Panc1 (cell line): ENCODE results near the gene VSIR. TPM values are rescaled to one million over a fixed set of nuclear protein-coding genes. Genes with fewer than 3 reads are reported as not detected.

Experiments used
- ATAC-seq: fragments of 200-7000 bp; cut with Tn5 transposase; 2 replicates; pipeline ENCODE4 v1.9.1; 2020; ENCODE audit warnings: mild to moderate bottlenecking, moderate library complexity
- BruUV-seq: library from RNA; stranded (reverse); fragments of 400-500 nt; replicated peaks from 2 replicates; lab custom pipeline; 2021; lab: Mats Ljungman, UMichigan
- CTCF ChIA-PET: fragments of 300-600 bp; sonication (Branson Sonifier 250); formaldehyde crosslinking; loops from one replicate; lab custom pipeline; 2022; ENCODE audit warnings: antibody characterized with exemption; lab: Charles Lee
- POLR2A ChIA-PET: fragments of 300-600 bp; sonication (Branson Sonifier 250); formaldehyde crosslinking; loops from one replicate; lab custom pipeline; 2022; ENCODE audit warnings: antibody characterized with exemption; lab: Charles Lee
- DNase-seq: peaks from one replicate; pipeline ENCODE4 v3.0.0-alpha.2; 2010; ENCODE audit warnings: low read depth, low spot score
- H3K27ac ChIP-seq: 2 replicates; pipeline ENCODE4 v1.5.1; 2011; ENCODE audit warnings: mild to moderate bottlenecking, low read length, inconsistent platforms
- H3K27me3 ChIP-seq: fragments of 200-500 bp; sonication (Bioruptor generic); 2 replicates; pipeline ENCODE4 v1.6.0; 2014; ENCODE audit warnings: low read length, inconsistent platforms; ENCODE audit not compliant: control insufficient read depth, insufficient read depth
- H3K36me3 ChIP-seq: fragments of 200-500 bp; sonication (Bioruptor generic); 2 replicates; pipeline ENCODE4 v1.5.1; 2014; ENCODE audit warnings: inconsistent platforms, mild to moderate bottlenecking, low read length, moderate library complexity; ENCODE audit not compliant: control insufficient read depth, insufficient read depth
- H3K4me1 ChIP-seq: 2 replicates; pipeline ENCODE4 v1.5.1; 2011; ENCODE audit warnings: inconsistent platforms, mild to moderate bottlenecking, low read length, moderate library complexity; ENCODE audit not compliant: control insufficient read depth, insufficient read depth
- H3K4me3 ChIP-seq, 2 experiments: 2 replicates each; pipeline ENCODE4 v1.5.1; 2011 to 2012; ENCODE audit warnings: low read depth in 2 of 2, low read length in 2 of 2, mild to moderate bottlenecking in 2 of 2, inconsistent platforms in 1 of 2, moderate library complexity in 1 of 2
- H3K9me3 ChIP-seq: fragments of 200-500 bp; sonication (Bioruptor generic); 2 replicates; pipeline ENCODE4 v1.5.1; 2014; ENCODE audit warnings: low read depth, mild to moderate bottlenecking, inconsistent platforms, low read length, moderate library complexity; ENCODE audit not compliant: control insufficient read depth, insufficient read depth
- CTCF ChIP-seq: fragments of 450-650 bp; IDR thresholded peaks from 2 replicates; pipeline ENCODE4 v1.5.1; 2017; ENCODE audit warnings: mild to moderate bottlenecking
- POLR2AphosphoS5 ChIP-seq: IDR thresholded peaks from 2 replicates; pipeline ENCODE4 v1.6.1; 2012; ENCODE audit warnings: mild to moderate bottlenecking, low read depth, low read length, moderate library complexity
- REST ChIP-seq, 2 experiments: IDR thresholded peaks; 2 replicates each; pipeline ENCODE4 v1.6.1; 2011 to 2012; ENCODE audit warnings: low read depth in 2 of 2, control low read depth in 1 of 2, low read length in 1 of 2, mild to moderate bottlenecking in 1 of 2, moderate library complexity in 1 of 2; ENCODE audit not compliant: insufficient read depth in 1 of 2
- SIN3A ChIP-seq: IDR thresholded peaks from 2 replicates; pipeline ENCODE4 v1.6.1; 2012; ENCODE audit warnings: low read depth, mild to moderate bottlenecking, low read length, moderate library complexity, borderline replicate concordance; ENCODE audit not compliant: insufficient read depth
- TCF7L2 ChIP-seq: IDR thresholded peaks from 2 replicates; pipeline ENCODE4 v1.6.1; 2011; ENCODE audit warnings: mild to moderate bottlenecking, low read depth, low read length, inconsistent platforms
- in situ Hi-C: cut with HindIII; loops from 2 replicates; pipeline ENCODE4 v1.10.0; 2016; ENCODE audit warnings: low sequenced_read_pairs, low pct_unique_long_range_greater_than_20kb
- intact Hi-C: fragments of 100-400 bp; cut with micrococcal nuclease; formaldehyde crosslinking; loops from one replicate; pipeline ENCODE4 v1.10.0; 2022; ENCODE audit not compliant: unreplicated experiment
- total RNA-seq: library from RNA; stranded (reverse); gene quantifications from one replicate; pipeline ENCODE4 v1.2.1, GENCODE V29; 2021; ENCODE audit not compliant: unreplicated experiment

Gene VSIR
- total RNA-seq, 1 experiment from 2014 or later: 34.9 TPM

- no peak for TF ChIP-seq POLR2AphosphoS5
- no peak for TF ChIP-seq REST (IDR thresholded peaks at IDR 0.05; ENCODE audit: insufficient read depth in 1 of 2, low read depth in 2 of 2, low read length in 1 of 2)
- no peak for TF ChIP-seq CTCF
- no peak for TF ChIP-seq SIN3A
- no peak for TF ChIP-seq TCF7L2
- Histone ChIP-seq H3K27ac (no peak overlapping the region), H3K27me3 (no peaks in the 10 kb centered on the region), H3K36me3 (no peaks in the 10 kb centered on the region), H3K4me1 (peaks cover 7% of the 10 kb centered on the region; the same call in 1 of the 2 replicates), H3K4me3 (no peak overlapping the region), H3K9me3 (no peaks in the 10 kb centered on the region)
- ATAC-seq: no peak
- in situ Hi-C loops (no loop called here), intact Hi-C loops (no loop called here)
- POLR2A ChIA-PET: no interaction called here
- CTCF ChIA-PET: interaction anchor here (1.4 kb wide), 1 partner anchor 23 kb away, joined by 3 read pairs; no protein-coding TSS in a partner anchor
- DNase-seq: no peak
- BruUV-seq: no TSS peak
These were observed 41.5 kb downstream of the VSIR start for GRCh38 chr10:71731791-71732190.

- DNase-seq: no peak
- CTCF ChIA-PET: no interaction called here
- Histone ChIP-seq H3K4me1 (peaks cover 10% of the 10 kb centered on the region; the same call in 1 of the 2 replicates), H3K9me3 (no peaks in the 10 kb centered on the region), H3K4me3 (no peak overlapping the region), H3K27ac (no peak overlapping the region), H3K27me3 (no peaks in the 10 kb centered on the region), H3K36me3 (no peaks in the 10 kb centered on the region)
- TF ChIP-seq REST (IDR thresholded peaks at IDR 0.05; ENCODE audit: insufficient read depth in 1 of 2, low read depth in 2 of 2, low read length in 1 of 2): no peak
- TF ChIP-seq SIN3A: no peak
- no peak for TF ChIP-seq POLR2AphosphoS5
- no peak for TF ChIP-seq CTCF
- TF ChIP-seq TCF7L2: no peak
- intact Hi-C loops: no loop called here
- no TSS peak for BruUV-seq
- no peak for ATAC-seq
- POLR2A ChIA-PET: no interaction called here
- in situ Hi-C loops: no loop called here
These were observed 44.1 kb downstream of the VSIR start for GRCh38 chr10:71729161-71729636.
